Glomerular visceral epithelial cell (primary cell): ENCODE data around the gene TAPBP.
"Not testable (repeated sequence)": the region's sequence is repeated elsewhere in the genome, so short reads cannot be mapped to it uniquely, and the experiment has no call there.

Source experiments
- DNase-seq: peaks from one replicate; pipeline ENCODE4 v3.0.0-alpha.2; 2016; ENCODE audit errors: extremely low spot score

The TAPBP gene

GRCh38 chr6:33313709-33314514 lies at the start of gene TAPBP:
TSS of gene TAPBP (minus strand) at chr6:33314078. CDS start at chr6:33314041, 37 bp downstream.
- peak; percentile 84 for DNase-seq

GRCh38 chr6:33363486-33363885 lies 49.6 kb upstream of the TAPBP start:
- not testable (repeated sequence) for DNase-seq

GRCh38 chr6:33359331-33359730 lies 45.5 kb upstream of the TAPBP start:
- no peak for DNase-seq

GRCh38 chr6:33357160-33357871 lies 43.4 kb upstream of the TAPBP start:
- not testable (repeated sequence) for DNase-seq

- no peak for DNase-seq
Measured at GRCh38 chr6:33356295-33356694, 42.4 kb upstream of the TAPBP start.

- DNase-seq, result not testable (repeated sequence)
Measured at GRCh38 chr6:33355860-33356259, 42.0 kb upstream of the TAPBP start.

- DNase-seq, result no peak
Measured at GRCh38 chr6:33347816-33348215, 33.9 kb upstream of the TAPBP start.

- not testable (repeated sequence) for DNase-seq
Measured at GRCh38 chr6:33346972-33347371, 33.1 kb upstream of the TAPBP start.

GRCh38 chr6:33344701-33345697 lies 31.1 kb upstream of the TAPBP start:
- DNase-seq, result peak; percentile 87

- no peak for DNase-seq
Measured at GRCh38 chr6:33343953-33344611, 30.2 kb upstream of the TAPBP start.

GRCh38 chr6:33343606-33343952 lies 29.7 kb upstream of the TAPBP start:
- not testable (repeated sequence) for DNase-seq

GRCh38 chr6:33339193-33339592 lies 25.3 kb upstream of the TAPBP start:
- no peak for DNase-seq

- no peak for DNase-seq
Measured at GRCh38 chr6:33336495-33336894, 22.6 kb upstream of the TAPBP start.

GRCh38 chr6:33335916-33336315 lies 22.0 kb upstream of the TAPBP start:
- no peak for DNase-seq

GRCh38 chr6:33333666-33334065 lies 19.8 kb upstream of the TAPBP start:
- DNase-seq, result no peak

GRCh38 chr6:33330736-33331135 lies 16.9 kb upstream of the TAPBP start:
- no peak for DNase-seq

- DNase-seq, result no peak
Measured at GRCh38 chr6:33329058-33329457, 15.2 kb upstream of the TAPBP start.

GRCh38 chr6:33324125-33324524 lies 10.2 kb upstream of the TAPBP start:
- DNase-seq, result no peak

- no peak for DNase-seq
Measured at GRCh38 chr6:33323623-33323948, 9.7 kb upstream of the TAPBP start.

- no peak for DNase-seq
Measured at GRCh38 chr6:33321227-33321626, 7.3 kb upstream of the TAPBP start.

- peak; percentile 58 for DNase-seq
Measured at GRCh38 chr6:33320315-33321181, 6.7 kb upstream of the TAPBP start.
